Lower leg skin (tissue), 3 donors: ENCODE data around the gene UNC45A.

Experiments
- CTCF ChIP-seq, 3 donors: fragments of 450-650 bp; IDR thresholded peaks; one replicate each; pipeline ENCODE4 v1.5.1; 2016; ENCODE audit warnings: antibody characterized with exemption in 3 of 3, mild to moderate bottlenecking in 3 of 3, moderate library complexity in 2 of 3
- POLR2A ChIP-seq, 2 donors: fragments of 450-650 bp; IDR thresholded peaks; one replicate each; pipeline ENCODE4 v1.6.1; 2016 to 2017; ENCODE audit warnings: antibody characterized with exemption in 2 of 2, mild to moderate bottlenecking in 1 of 2, moderate library complexity in 1 of 2

- TF ChIP-seq POLR2A (IDR thresholded peaks at IDR 0.05) (no peak), CTCF (IDR thresholded peaks at IDR 0.05) (no peak)
These were observed 15.6 kb downstream of the UNC45A start for GRCh38 chr15:90950676-90951075.
